HepG2 (cell line): ENCODE data around the gene CLRN3. TPM values are rescaled to one million over a fixed set of nuclear protein-coding genes. Genes with fewer than 3 reads are reported as not detected.

ENCODE experiments used
- ATAC-seq: fragments of 200-7000 bp; cut with Tn5 transposase; 3 replicates; pipeline ENCODE4 v1.9.1; 2020; ENCODE audit warnings: mild to moderate bottlenecking, moderate library complexity
- BruUV-seq: library from RNA; stranded (reverse); fragments of 400-500 nt; replicated peaks from 2 replicates; lab custom pipeline; 2021; lab: Mats Ljungman, UMichigan
- CTCF ChIA-PET: fragments of 300-600 bp; formaldehyde crosslinking; extraction: SDS; loops from one replicate; lab custom pipeline; 2021; ENCODE audit warnings: low total read pairs, inconsistent platforms, low intra/inter-chr PET ratio; lab: Yijun Ruan, JAX
- POLR2A ChIA-PET: fragments of 350-600 bp; sonication (Branson Sonifier 250); formaldehyde crosslinking; loops from one replicate; lab custom pipeline; 2020; ENCODE audit warnings: antibody characterized with exemption, inconsistent platforms; lab: Yijun Ruan, JAX
- DNase-seq: peaks from one replicate; pipeline ENCODE4 v3.0.0-alpha.2; 2015; ENCODE audit warnings: low spot score
- FAIRE-seq: peaks from 3 replicates; lab custom pipeline; 2011; peaks lifted over from hg19 to GRCh38; lab: Jason Lieb, UNC
- H2AFZ ChIP-seq: one replicate; pipeline ENCODE4 v1.6.1; 2011; ENCODE audit warnings: low read length, inconsistent platforms
- H3K27ac ChIP-seq: fragments of 300-600 bp; 3 replicates; pipeline ENCODE4 v1.8.0; 2011; ENCODE audit warnings: mixed run types, mild to moderate bottlenecking, mixed read lengths, low read length, inconsistent platforms; ENCODE audit not compliant: insufficient read depth; ENCODE audit errors: extremely low read length
- H3K27me3 ChIP-seq, 2 experiments: fragments of 200-600 bp in 1 of 2; 2 replicates in 1 of 2; 3 replicates in 1 of 2; pipeline versions ENCODE4 v1.6.0 to v1.8.0; 2011; ENCODE audit warnings: low read length in 2 of 2, mild to moderate bottlenecking in 2 of 2, moderate library complexity in 2 of 2, inconsistent platforms in 1 of 2; ENCODE audit not compliant: insufficient read depth in 2 of 2, control insufficient read depth in 1 of 2
- H3K36me3 ChIP-seq, 2 experiments: fragments of 200-600 bp in 1 of 2; replicated peaks in 1 of 2; 2 replicates in 1 of 2; 3 replicates in 1 of 2; pipeline versions ENCODE4 v1.5.1 to v1.8.0; 2011; ENCODE audit warnings: low read length in 2 of 2, inconsistent platforms in 1 of 2; ENCODE audit not compliant: insufficient read depth in 2 of 2, control insufficient read depth in 1 of 2
- H3K4me1 ChIP-seq: 2 replicates; pipeline ENCODE4 v1.5.1; 2012; ENCODE audit warnings: low read length, inconsistent platforms; ENCODE audit not compliant: insufficient read depth
- H3K4me2 ChIP-seq: 2 replicates; pipeline ENCODE4 v1.6.0; 2011; ENCODE audit warnings: low read depth, low read length, inconsistent platforms
- H3K4me3 ChIP-seq, 3 experiments: fragments of 200-600 bp in 1 of 3; sonication (generic), shearing (Covaris generic) in 1 of 3; replicated peaks in 1 of 3; 2 replicates each; pipeline ENCODE4 v1.5.1; 2011 to 2016; ENCODE audit warnings: low read length in 3 of 3, inconsistent platforms in 2 of 3, low read depth in 2 of 3, mild to moderate bottlenecking in 2 of 3, control low read depth in 1 of 3, mixed read lengths in 1 of 3; ENCODE audit not compliant: insufficient read depth in 1 of 3
- H3K79me2 ChIP-seq: one replicate; pipeline ENCODE4 v1.6.1; 2011; ENCODE audit warnings: low read length, inconsistent platforms; ENCODE audit not compliant: insufficient read depth
- H3K9ac ChIP-seq: 2 replicates; pipeline ENCODE4 v1.6.0; 2011; ENCODE audit warnings: mild to moderate bottlenecking, low read depth, low read length, inconsistent platforms; ENCODE audit not compliant: insufficient read depth
- H3K9me3 ChIP-seq: 2 replicates; pipeline ENCODE4 v1.5.1; 2012; ENCODE audit warnings: mild to moderate bottlenecking, low read length
- H4K20me1 ChIP-seq: 2 replicates; pipeline ENCODE4 v1.6.0; 2011; ENCODE audit warnings: inconsistent platforms, mild to moderate bottlenecking, low read length, moderate library complexity; ENCODE audit not compliant: insufficient read depth
- DBP ChIP-seq: sonication (generic); formaldehyde crosslinking; IDR thresholded peaks from 2 replicates; pipeline ENCODE4 v1.4.0; 2020; ENCODE audit warnings: missing genetic modification reagents; ENCODE audit errors: not compliant biosample characterization
- HHEX ChIP-seq: IDR thresholded peaks from 2 replicates; pipeline ENCODE4 v1.6.1; 2016; ENCODE audit warnings: control low read depth
- MAFF ChIP-seq: IDR thresholded peaks from 2 replicates; pipeline ENCODE4 v1.6.1; 2011; ENCODE audit warnings: low read depth, low read length, improper control_type of control experiment
- MAFK ChIP-seq, 2 experiments: IDR thresholded peaks in 1 of 2; conservative IDR thresholded peaks in 1 of 2; 2 replicates each; pipeline ENCODE4 v1.6.1; 2011; ENCODE audit warnings: improper control_type of control experiment in 2 of 2, low read length in 2 of 2
- MXI1 ChIP-seq: IDR thresholded peaks from 3 replicates; pipeline ENCODE4 v1.6.1; 2012; ENCODE audit warnings: low read depth, low read length, inconsistent platforms, borderline replicate concordance
- TIGD3 ChIP-seq: sonication (generic); formaldehyde crosslinking; IDR thresholded peaks from 2 replicates; pipeline ENCODE4 v1.5.1; 2020; ENCODE audit warnings: mild to moderate bottlenecking, missing genetic modification reagents, borderline replicate concordance
- ZNF432 ChIP-seq: sonication (generic); formaldehyde crosslinking; IDR thresholded peaks from 2 replicates; pipeline ENCODE4 v1.5.0; 2020; ENCODE audit warnings: missing genetic modification reagents, mild to moderate bottlenecking, borderline replicate concordance
- WGBS: methylation state at CpG from one replicate; pipeline ENCODE4 v1.1.6; 2017; ENCODE audit warnings: low lambda C conversion rate; 5-methylcytosine and 5-hydroxymethylcytosine counted together
- in situ Hi-C: cut with HindIII; loops from 2 replicates; pipeline ENCODE4 v1.10.0; 2017; ENCODE audit warnings: low pct_unique_long_range_greater_than_20kb; ENCODE audit not compliant: extremely low pct_ligation_motif_present
- intact Hi-C: fragments of 100-400 bp; cut with micrococcal nuclease; formaldehyde crosslinking; loops from one replicate; pipeline ENCODE4 v1.10.0; 2022; ENCODE audit not compliant: unreplicated experiment
- polyA plus RNA-seq, 8 experiments: library from polyadenylated mRNA; depleted of rRNA in 3 of 8; stranded (reverse) in 7 of 8; unstranded in 1 of 8; fragments of >200 nt; fragmentation: Illumina TruSeq in 4 of 8; extraction: Trizol in 4 of 8; gene quantifications; 2 replicates each; pipeline versions ENCODE4 v1.2.1 to v1.2.3, GENCODE V29; 2011 to 2016; ENCODE audit warnings: low read depth in 4 of 8, missing spikeins in 1 of 8, mixed read lengths in 1 of 8; ENCODE audit not compliant: insufficient read depth in 1 of 8
- total RNA-seq, 5 experiments: library from RNA; depleted of rRNA; stranded (reverse); fragments of >200 nt; fragmentation: Illumina TruSeq; extraction: Trizol; gene quantifications; 2 replicates each; pipeline ENCODE4 v1.2.3, GENCODE V29; 2016; ENCODE audit warnings: low read depth in 1 of 5

Gene CLRN3
- total and polyA plus RNA-seq, 2 of the 13 experiments (the other 11 are each of a cell fraction or from before 2014, with no cell fraction given) = not detected

GRCh38 chr10:127878475-127879055, 14.2 kb downstream of the CLRN3 start:
- ATAC-seq = no peak
- FAIRE-seq = no peak
- in situ Hi-C loops = no loop called here
- Histone ChIP-seq H3K9ac (no peak overlapping the region), H3K4me3 (no peak overlapping the region), H3K27me3 (no peaks in the 10 kb centered on the region), H4K20me1 (no peaks in the 10 kb centered on the region)
- WGBS = 45% methylated on average over 4 of the region's 4 CpGs
- no peak for DNase-seq
- no peak for TF ChIP-seq MXI1
- no peak for TF ChIP-seq ZNF432 (CRISPR knock-in tag)
- TF ChIP-seq TIGD3 = no peak
- no peak for TF ChIP-seq HHEX (CRISPR knock-in tag)
- TF ChIP-seq MAFK (conservative IDR thresholded peaks at IDR 0.05 in 1 of 2, IDR thresholded peaks at IDR 0.05 in 1 of 2; ENCODE audit: low read length in 2 of 2) = peak in 1 of 2 experiments; percentile 21; a peak in 1 of 4 replicates
- no peak for TF ChIP-seq DBP (CRISPR knock-in tag)
- peak; percentile 33; the same call in 1 of the 2 replicates for TF ChIP-seq MAFF
- TF ChIP-seq, all 625 proteins: peak for 2
- ChIA-PET CTCF (no interaction called here), POLR2A (no interaction called here)
- BruUV-seq = no TSS peak
- Histone ChIP-seq H3K36me3 (no peaks in the 10 kb centered on the region), H3K4me1 (peaks cover 14% of the 10 kb centered on the region), H3K9me3 (no peaks in the 10 kb centered on the region), H2AFZ (no peak overlapping the region), H3K79me2 (no peaks in the 10 kb centered on the region), H3K27ac (no peak overlapping the region), H3K4me2 (no peak overlapping the region)
- intact Hi-C loops = loop anchor here (10.0 kb wide), 1 partner anchor 136 kb away; no protein-coding TSS in a partner anchor
